ENCODE measurements around the gene CCDC154. TPM values are rescaled to one million over a fixed set of nuclear protein-coding genes. Genes with fewer than 3 reads are reported as not detected.
A peak's percentile ranks its signal among the peaks of the same experiment; 100 is the strongest.
"Not testable (repeated sequence)": the region's sequence is repeated elsewhere in the genome, so short reads cannot be mapped to it uniquely, and the experiment has no call there.

The CCDC154 gene
- total RNA-seq, 1 donor from 2014 or later: 3.1 TPM

DNA sequence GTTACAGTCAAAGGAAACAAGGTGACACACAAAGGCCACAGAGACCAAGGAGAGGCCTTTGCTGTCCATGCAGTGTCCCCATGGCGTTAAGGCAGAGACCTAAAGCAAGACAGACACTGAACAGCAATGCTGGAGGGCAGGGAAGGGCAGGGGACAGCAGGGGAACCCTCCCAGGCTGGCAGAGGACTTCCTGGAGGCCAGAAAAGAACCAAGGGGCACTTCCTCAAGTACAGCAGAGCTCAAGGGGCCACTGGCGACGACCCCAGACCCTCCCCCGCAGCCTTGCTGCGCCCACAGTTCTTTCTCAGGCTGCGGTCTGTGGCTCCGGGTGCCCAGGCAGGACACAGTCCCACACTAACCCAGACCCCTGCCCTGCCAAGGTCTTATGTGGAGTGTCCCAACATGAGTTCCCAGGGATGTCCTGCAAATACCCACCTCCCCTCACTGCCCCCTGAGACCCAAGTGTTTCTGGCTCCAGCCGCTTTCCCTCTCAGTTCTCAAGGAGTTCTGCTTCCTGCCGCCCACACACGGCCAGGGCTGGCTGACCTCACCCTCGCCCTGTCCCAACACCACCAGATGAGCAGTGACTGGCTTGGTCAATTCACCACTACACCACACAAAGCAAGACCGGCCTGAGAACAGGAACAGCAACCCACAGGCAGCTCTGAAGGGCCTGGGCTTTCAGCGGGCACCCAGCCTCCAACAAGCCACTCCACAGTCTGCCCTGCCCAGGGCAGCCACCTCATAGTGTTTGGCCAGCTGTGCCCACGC is 26.3 kb upstream of the CCDC154 start:
- intact Hi-C loops (cut with DNase I): no loop called here
- DNase-seq: peak; percentile 88
- Histone ChIP-seq H3K27ac (peak overlapping the region; percentile 73), H3K4me3 (peak overlapping the region; percentile 7), H3K9me3 (no peaks in the 10 kb centered on the region), H3K27me3 (ENCODE audit: low read depth) (no peaks in the 10 kb centered on the region), H3K4me1 (peaks cover 38% of the 10 kb centered on the region), H3K36me3 (no peaks in the 10 kb centered on the region)
- TF ChIP-seq CTCF (IDR thresholded peaks at IDR 0.05): no peak
- ATAC-seq: peak; percentile 47 to 83

GRCh38 chr16:1469693-1470201 is 25.4 kb upstream of the CCDC154 start:
- Histone ChIP-seq H3K27ac (peak overlapping the region; percentile 73), H3K9me3 (no peaks in the 10 kb centered on the region), H3K4me1 (peaks cover 36% of the 10 kb centered on the region), H3K4me3 (peak overlapping the region; percentile 17), H3K36me3 (no peaks in the 10 kb centered on the region), H3K27me3 (ENCODE audit: low read depth) (no peaks in the 10 kb centered on the region)
- peak; percentile 43 to 59 for ATAC-seq
- intact Hi-C loops (cut with DNase I): no loop called here
- DNase-seq: peak; percentile 58
- TF ChIP-seq CTCF (IDR thresholded peaks at IDR 0.05): no peak

GRCh38 chr16:1469141-1469540 is 24.8 kb upstream of the CCDC154 start:
- H3K27ac ChIP-seq: peak overlapping the region; percentile 73
- peaks cover 35% of the 10 kb centered on the region for H3K4me1 ChIP-seq
- intact Hi-C loops (cut with DNase I); DNase-seq; H3K4me3 ChIP-seq; H3K9me3 ChIP-seq; H3K36me3 ChIP-seq; ATAC-seq; H3K27me3 ChIP-seq (ENCODE audit: low read depth): not testable (repeated sequence)

GRCh38 chr16:1468426-1468810 is 24.1 kb upstream of the CCDC154 start:
- TF ChIP-seq CTCF (IDR thresholded peaks at IDR 0.05): no peak
- H3K4me3 ChIP-seq: no peak overlapping the region

GRCh38 chr16:1466968-1467521 is 22.7 kb upstream of the CCDC154 start:
- no peak for TF ChIP-seq CTCF (IDR thresholded peaks at IDR 0.05)
- peak; percentile 45 for DNase-seq
- Histone ChIP-seq H3K9me3 (no peaks in the 10 kb centered on the region), H3K36me3 (peaks cover 21% of the 10 kb centered on the region), H3K4me3 (no peak overlapping the region), H3K4me1 (peaks cover 19% of the 10 kb centered on the region), H3K27ac (no peak overlapping the region), H3K27me3 (ENCODE audit: low read depth) (no peaks in the 10 kb centered on the region)
- no peak for ATAC-seq
- intact Hi-C loops (cut with DNase I): no loop called here

More at GRCh38 chr16:1468426-1468810, 24.1 kb upstream of the CCDC154 start:
- H3K36me3 ChIP-seq: peaks cover 13% of the 10 kb centered on the region
- DNase-seq (no peak), ATAC-seq (no peak)
- no peaks in the 10 kb centered on the region for H3K9me3 ChIP-seq
- H3K4me1 ChIP-seq: peaks cover 27% of the 10 kb centered on the region
- no peak overlapping the region for H3K27ac ChIP-seq
- intact Hi-C loops (cut with DNase I): no loop called here
- no peaks in the 10 kb centered on the region for H3K27me3 ChIP-seq (ENCODE audit: low read depth)

- intact Hi-C loops (cut with DNase I): no loop called here
- no peak for DNase-seq
- Histone ChIP-seq H3K4me3 (no peak overlapping the region), H3K27me3 (ENCODE audit: low read depth) (no peaks in the 10 kb centered on the region), H3K36me3 (peaks cover 28% of the 10 kb centered on the region), H3K27ac (no peak overlapping the region), H3K4me1 (peaks cover 10% of the 10 kb centered on the region), H3K9me3 (no peaks in the 10 kb centered on the region)
- ATAC-seq: no peak
- TF ChIP-seq CTCF (IDR thresholded peaks at IDR 0.05): no peak
These were observed 21.7 kb upstream of the CCDC154 start for GRCh38 chr16:1466054-1466453.
